Activated naive CD4-positive, alpha-beta T cell (primary cell): Measurements from ENCODE around the gene MTHFD2.
"Not testable (repeated sequence)": the region's sequence is repeated elsewhere in the genome, so short reads cannot be mapped to it uniquely, and the experiment has no call there.

Experiments used
- DNase-seq, 4 experiments: peaks; one replicate each; lab custom pipeline; 2025; lab: John Stamatoyannopoulos, UW

Gene MTHFD2

DNA sequence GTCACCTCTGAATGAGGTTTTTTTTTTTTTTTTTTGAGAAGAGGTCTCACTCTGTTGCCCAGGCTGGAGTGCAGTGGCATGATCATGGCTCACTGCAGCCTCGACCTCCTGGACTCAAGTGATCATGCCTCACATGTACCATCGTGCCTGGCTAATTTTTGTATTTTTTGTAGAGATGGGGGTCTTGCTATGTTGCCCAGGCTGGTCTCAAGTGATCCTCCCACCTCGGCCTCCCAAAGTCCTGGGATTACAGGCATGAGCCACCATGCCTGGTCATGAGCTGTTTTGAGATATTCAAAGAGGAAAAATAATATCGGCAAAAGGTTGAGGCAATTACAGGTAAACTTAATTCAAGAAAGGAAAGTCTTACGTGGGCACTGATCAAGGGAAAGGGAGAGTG, 31.4 kb downstream of the MTHFD2 start:
- DNase-seq: not testable (repeated sequence)

DNA sequence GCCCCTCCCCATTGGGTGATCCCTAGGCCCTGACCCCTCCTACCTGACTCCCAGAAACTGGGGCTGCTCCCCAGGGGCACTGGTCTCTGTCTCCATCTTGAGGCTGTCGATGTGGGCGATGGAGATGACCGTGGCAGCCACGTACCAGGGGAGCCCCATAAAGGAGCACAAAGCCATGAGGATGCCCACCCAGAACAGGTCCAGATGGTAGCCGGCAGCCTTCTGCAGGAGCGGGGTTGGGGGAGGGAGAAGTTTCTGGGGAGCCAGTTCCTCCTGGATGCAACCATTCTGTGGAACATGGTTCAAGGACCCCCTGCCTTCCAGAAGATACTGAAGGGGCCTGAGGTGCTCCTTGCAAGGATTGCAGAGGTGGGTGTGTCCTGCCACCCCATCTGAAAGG, 34.0 kb downstream of the MTHFD2 start:
- no peak for DNase-seq

DNA sequence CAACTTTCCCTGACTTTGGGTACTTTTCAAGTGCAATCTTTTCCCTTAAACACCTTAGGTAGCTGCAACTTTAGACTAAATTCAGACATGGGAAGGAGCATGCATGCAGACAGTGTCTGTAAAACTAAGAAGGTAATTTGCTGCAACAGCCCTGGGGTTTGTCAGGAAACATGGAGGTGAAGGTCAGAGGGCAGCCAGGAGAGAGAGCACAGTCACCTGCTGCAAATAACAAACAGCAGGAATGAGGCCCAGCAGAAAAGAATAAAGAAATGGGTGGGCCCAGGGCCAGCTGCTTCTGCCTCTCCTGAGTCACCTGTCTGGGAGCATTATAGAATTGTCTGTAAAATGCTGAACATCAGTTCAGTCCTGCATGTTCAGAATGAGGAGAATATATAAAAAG, 35.2 kb downstream of the MTHFD2 start:
- no peak for DNase-seq

DNA sequence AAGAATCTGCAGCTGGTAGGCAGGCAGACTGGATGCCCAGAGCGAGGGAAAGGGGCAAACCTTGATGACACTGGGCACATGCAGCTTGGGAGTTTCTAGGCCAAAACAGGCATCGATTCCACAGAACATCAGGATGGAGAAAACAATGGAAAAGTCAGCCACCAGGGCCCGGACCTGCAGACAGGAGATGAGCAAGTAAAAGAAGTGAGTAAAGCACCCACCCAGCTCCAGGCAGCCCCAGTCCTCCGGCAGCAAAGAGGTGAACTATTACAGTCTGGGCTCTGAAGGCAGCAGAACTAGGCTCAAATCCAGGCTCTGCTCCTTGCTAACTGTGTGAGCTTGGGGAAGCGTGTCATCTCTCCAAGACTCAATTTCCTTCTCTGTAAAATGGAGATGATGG, 36.6 kb downstream of the MTHFD2 start:
- no peak for DNase-seq

DNA sequence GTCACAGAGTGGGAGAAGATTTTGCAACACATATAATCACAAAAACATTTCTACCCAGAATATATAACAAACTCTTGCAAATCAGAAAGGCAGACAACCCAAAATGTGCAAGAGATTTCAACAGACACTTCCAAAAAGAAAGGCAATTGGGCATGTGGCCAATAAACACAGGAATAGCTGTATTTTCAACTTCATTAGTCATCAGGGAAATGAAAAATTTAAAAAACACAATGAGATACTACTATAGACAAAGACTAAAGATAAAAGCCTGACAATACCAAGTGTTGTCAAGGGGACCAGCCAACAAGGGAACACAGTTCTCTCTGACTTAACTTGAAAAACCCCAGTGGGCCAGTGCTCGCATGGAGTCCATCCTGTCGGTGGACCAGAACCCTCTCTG, 40.5 kb downstream of the MTHFD2 start:
- no peak for DNase-seq

DNA sequence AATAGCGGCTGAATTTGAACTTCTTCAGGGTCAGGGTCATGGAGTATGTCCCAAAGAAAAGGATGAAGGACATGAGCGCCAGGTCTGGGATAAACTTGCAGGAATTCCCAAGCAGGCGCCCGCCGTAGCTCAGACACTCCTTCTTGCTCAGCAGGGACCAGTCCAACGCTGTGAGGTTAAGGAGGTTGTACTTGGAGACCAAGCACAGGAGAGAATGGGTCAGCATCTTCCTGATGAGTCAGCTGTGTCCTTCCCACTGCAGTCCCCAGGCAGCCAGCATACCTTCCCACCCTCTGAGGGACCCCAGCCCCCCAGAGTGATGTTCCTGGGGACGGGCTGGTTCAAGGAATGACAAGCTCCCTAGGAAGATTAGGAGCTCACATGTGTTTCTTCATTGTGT, 40.9 kb downstream of the MTHFD2 start:
- no peak for DNase-seq

DNA sequence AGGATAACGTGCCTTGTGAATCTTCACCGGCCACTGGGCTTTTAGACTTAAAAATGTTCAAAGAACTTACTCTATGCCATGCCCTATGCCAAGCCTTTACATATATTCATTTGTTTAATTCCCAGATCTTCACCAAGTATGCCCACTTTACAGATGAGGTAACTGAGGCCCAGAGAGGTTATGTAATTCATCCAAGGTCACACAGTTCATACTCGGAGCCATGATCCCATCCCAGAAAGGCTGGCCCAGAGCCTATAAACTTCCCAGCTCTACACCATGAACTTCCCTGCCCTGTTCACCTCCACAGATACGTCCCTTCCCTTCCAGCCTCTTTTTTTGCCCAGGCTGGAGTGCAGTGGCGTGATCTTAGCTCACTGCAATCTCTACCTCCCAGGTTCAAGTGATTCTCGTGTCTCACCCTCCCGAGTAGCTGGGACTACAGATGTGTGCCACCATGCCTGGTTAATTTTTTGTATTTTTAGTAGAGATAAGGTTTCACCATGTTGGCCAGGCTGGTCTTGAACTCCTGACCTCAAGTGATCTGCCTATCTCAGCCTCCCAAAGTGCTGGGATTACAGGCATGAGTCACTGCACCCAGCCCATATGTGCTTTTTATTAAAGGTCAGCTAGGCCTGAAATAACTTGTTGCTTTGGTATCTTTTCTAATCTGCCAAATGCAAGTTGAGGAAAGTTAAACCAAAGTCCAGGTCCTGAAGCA, 44.1 kb downstream of the MTHFD2 start:
- no peak for DNase-seq

DNA sequence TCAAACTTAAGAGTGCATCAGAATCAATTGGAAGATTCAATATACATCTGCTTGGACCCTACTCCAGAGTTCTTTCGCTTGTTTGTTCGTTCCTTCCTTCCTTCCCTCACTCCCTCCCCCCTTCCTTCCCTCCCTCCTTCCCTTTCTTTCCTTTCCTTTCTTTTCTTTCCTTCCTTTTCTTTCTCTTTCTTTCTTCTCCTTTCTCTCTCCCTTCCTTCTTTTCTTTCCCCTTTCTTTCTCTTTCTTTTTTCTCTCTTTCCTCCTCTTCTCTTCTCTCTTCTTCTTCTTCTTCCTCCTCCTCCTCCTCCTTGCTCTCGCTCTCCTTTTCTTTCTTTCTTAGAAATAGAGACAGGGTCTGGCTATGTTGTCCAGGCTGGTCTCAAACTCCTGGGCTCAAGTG, 45.9 kb downstream of the MTHFD2 start:
- DNase-seq: no peak

DNA sequence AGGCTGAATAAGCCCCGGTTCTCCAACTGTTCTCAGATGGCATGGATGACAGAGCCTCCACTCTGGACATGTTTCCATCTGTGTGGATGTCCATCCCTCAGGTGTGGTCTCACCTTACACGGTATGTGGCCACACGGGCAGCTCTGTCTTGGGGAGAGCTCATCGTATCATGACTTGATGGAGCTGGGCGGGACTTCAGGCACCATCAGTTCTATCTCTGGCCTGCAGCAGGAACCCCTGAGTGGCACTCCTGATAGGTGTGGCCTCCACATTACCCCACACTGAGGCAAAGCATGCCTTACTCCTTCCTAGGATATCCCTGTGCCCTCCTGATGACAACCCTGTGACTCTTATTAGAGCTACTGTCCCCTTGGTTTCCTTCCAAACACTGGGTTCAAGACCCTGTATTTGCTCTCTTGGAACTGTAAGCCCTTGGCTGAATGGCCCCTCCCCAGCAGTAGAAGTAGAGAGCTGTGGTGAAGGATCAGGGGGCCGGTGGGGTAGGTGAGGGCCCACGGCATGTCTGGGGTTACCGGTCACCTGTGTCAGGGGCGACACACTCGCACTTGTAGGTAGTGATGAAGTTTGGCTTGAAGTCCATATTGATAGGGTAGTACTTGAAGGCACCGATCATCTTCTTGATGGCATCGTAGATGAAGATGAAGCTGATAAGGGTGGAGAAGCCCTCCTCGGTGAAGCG, 48.2 kb downstream of the MTHFD2 start:
- no peak for DNase-seq

DNA sequence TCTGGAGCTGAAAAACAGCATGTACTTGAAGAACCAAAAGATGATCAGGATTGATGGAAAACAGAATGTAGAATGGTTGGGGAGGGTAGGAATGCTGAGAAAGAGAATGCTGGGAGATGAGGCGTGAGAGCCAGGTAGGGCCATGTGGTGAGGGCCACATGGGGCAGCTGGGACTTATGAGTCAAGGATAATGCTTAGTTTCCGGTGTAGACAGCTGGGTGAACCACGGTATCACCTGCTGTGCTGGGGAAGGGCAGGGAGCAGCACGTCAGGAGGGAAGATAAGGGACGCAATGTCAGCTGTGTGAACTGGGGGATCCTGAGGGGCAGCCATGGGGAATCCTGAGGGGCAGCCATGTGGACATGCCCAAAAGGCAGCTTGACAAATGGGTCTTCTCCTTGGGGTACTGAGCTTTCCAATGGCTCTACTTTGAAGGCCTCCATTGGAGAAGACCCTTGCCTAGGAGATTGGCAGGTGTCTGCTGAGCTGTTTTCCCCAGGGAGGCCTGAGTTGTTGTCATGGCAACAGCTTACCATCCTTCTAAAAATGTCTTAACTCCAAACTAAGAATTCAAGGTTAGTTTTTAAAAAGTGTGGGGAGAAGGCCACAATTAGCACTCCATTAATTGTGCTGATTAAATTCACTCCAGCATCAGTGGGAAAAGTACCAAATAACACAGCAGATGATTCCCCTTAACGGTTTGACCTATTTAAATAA, 51.1 kb downstream of the MTHFD2 start:
- DNase-seq: no peak

DNA sequence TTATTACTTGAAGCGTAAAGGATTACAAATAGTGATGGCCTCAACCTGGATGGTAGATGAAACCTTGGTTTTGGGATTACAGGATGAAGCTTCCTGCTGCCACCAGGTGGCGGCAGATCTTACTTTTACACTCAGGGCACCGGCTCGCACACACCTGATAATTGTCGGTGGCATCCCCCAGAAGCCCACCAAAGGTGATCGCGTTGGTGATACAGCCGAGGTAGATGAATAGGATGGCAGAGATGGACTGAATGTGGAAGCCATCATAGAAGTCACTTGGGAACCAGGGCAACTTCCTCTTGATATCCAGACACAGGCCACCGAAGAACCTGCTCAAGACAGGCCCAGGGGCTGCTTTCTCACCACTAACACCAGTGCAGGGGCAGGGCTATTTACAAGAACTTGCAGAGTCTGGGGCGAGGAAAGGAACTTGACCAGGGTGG, 51.8 kb downstream of the MTHFD2 start:
- peak in 3 of 4 experiments; percentile 8 to 38 (median 24) for DNase-seq

DNA sequence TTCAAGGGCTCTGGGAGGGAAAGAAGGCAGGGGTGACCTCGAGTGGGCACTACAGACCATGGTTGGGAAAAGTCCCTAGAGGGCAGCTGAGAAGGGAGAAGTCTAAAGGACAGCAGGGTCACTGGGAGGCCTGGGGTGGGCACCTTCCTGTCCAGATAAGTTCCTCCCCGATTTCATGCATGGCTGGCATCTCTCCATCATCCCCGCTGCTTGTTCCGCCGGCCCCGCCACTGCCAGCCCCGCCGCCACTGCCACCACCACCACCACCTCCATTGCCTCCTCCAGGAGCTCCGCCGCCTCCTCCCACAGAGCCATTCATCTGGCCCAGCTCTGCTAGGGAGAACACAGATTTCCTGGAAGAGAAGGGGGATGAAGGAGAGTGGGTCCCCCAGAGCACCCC, 53.6 kb downstream of the MTHFD2 start:
- DNase-seq: no peak

DNA sequence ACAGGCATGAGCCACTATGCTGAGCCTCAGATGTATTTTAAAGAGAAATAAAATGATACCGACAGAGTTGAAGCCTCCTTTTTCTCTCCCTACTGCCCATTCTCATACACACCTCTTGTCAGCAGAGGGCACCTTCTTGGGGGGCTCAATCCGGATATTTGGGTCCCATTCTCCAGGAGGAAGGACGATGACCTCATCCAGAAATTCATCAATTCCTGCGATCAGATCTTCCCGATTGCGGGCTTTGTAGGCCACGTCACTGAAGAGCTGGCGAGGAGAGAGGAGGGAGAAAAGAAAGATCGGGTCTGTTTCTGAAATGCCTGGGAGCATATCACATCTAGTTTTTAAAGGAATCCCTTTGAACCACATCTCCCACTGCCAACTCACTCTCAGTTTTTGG, 54.4 kb downstream of the MTHFD2 start:
- no peak for DNase-seq

DNA sequence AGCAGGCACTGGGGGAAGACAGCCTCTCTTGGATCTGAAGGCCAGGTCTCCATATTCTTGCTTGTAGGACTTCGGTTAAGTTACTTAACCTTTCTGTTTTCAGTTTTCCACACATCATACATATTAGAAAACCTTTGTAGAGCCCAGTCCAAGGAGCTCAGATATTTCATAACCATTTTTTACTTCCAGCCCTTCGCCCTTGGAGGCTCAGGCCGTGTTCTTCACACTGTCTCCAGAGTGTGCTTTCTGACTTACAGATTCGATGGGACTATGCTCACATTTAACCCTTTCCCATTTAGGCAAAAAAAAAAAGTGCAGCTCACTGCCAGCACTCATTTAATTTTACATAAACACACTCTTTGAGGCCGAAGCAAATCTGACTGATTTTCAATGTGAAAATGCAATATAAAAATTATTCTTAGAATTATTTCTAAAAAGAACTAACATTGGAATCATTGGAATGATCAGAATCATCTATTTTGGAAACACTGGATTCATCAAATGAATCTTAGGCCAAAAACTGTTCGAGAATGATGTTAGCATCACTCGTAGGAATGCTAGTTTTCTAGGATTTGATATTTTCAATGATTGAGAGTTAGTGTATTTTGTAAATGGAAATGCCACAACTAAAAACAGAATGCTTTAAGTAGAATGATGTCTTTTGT, 55.0 kb downstream of the MTHFD2 start:
- DNase-seq: no peak

DNA sequence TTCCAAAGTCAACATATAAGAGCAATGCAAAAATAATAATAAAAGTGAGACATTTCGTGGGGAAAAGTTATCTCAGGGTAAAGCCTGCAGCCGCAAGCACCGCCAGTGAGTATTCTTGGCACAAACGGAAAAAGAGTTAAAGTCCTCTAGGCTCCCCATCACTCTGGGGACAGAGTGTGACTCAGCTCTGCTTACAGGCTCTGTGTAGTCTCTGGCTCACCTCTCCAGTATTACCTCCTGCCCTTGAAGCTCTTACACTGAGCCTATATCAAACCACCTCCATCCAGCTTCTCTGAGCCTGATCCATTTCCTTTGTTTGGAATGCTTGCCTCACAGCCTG, 55.5 kb downstream of the MTHFD2 start:
- DNase-seq: no peak

DNA sequence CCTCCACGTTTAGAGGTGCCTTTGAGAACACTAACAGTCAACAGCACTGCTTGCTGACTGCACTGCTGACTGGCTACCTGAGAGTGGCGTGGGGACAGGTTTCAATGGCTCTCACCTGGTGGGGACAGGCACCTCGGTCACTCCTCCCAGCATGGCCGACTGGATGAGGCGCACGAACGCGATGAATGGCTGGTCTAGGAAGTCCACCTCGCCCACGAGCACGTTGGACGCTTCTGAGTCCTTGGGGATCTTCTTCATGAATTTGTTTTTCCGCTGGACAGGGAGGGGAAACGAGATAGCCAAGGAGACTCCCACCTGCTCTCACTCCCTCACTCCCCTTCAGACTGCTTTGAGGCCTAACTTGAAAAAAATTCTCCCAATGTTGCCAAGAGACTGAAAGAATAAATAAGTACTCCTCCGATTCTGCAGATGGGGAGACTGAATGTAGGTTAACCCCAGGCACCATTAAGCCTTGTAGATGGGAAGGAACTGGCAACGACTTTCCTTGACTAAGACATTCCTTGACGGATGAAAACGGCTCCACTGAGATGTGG, 57.3 kb downstream of the MTHFD2 start:
- DNase-seq: no peak

DNA sequence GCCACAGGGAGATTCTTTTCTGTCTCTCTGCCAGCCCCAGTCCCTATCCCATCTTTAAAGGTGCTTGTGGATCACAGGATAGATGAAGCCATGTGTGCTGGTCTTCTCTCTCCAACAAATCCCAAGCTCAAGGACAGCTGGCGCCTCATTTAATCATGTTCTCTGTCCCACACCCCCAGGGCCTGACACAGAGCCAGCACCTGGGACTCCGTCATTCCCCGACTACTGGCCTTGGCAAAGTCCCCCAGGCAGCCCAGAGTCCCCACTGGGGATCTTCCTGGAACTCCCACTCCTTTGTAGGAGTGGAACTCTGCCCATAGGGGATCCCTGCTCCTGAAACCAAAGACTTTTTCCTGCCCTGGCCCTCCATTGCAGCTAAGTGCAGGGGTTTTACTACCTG, 60.8 kb downstream of the MTHFD2 start:
- no peak for DNase-seq

DNA sequence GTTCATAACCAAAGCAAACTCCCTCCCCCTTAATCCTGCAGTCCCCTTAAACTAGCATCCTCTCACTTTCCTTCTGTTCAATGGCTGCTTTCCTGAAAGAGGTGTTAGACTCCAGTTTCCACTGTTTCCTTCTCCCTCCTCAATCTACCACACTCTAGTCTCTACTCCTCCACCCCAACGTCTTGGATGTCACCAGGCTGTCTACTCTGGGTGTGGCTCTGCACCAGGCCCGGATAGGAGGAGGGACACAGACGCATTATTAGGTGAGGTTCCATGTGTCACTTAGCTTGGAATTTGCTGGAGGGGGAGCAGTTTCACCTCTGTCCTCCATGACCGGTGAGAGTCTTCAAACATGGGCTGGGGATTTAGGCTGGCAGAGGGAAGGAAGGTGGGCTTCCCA, 61.3 kb downstream of the MTHFD2 start:
- no peak for DNase-seq

DNA sequence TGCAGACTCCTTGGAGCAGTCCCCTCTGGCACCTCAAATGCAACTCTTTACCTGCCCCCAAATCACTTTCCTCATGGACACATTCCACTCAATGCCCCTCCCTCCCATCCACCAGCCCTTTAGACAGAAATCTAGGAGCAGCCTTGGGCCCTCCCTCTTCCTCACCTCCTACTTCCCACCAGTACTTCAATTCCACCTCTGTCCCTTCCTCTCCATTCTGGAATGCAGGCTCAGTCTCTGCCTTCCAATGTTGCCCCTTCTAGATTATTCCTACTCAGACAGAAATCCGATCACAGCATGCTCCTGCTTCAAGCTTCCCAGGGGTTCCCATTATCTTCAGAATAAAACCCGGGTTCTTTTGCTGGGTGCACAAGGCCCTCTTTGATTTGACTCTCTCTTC, 62.1 kb downstream of the MTHFD2 start:
- DNase-seq: no peak

DNA sequence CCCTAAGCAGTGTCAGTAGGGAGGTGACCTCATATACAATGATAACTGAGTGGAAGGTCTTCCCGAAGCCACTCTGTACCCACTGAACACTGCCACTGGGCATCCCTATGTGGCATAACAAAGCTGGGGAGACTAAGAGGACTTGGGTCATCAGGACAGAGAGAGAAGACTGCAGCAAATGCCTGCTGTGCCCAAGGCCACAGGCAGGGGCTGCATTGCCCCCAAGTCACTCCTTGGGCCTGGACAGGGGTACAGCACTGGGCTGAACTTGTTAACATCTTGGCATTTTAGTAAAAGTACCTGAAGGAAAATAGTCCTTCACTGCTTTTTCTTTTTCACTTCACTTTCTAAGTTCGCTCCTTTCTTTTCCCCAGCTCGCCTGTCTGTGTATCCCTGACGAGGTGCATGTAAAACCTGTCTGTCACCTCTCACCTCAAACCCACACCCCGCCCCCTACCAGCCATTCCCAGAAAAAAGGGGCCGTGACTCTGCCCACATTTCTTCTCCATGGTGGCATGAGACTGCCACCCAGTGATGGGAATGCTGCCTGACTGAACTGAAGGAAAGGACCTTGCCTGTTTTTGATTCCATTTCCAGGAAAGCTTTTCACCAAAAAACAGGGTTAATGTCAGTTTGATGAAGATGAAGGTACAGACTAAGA, 62.9 kb downstream of the MTHFD2 start:
- DNase-seq: no peak

DNA sequence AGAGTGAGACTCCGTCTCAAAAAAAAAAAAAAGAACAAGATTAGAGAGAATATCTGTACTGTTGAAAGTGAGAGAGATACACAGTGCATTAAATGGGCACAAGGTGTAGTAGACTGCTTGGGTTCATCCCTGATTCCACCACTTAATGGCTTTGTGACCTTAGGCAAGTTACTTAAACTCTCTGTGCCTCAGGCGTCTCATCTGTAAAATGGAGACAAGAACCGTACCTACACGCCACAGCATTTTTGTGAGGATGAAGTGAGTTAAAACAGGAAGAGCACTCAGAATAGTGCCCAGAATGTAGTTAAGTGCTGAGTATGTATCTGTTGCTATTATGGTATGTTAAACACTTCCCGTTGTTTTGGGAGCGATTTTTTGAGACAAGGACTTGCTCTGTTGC, 64.3 kb downstream of the MTHFD2 start:
- DNase-seq: no peak

DNA sequence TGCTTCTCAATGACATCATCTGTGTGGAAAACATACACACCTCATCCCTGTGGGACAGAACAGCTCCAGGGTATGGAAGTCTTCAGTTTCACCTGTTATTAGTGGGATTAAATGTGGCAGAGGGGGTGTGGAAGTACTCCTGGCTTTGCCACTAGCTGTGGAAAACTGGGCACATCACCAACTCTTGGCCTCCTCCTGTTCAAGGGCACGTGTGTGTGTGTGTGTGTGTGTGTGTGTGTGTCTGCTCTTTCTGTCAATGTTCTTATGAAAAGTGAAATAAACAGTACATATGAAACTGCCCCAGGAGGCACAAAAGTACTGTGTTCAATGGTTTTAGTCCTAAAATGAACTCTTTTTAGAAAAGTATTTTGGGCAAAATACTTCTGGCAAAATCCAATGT, 65.9 kb downstream of the MTHFD2 start:
- DNase-seq: no peak
